ENCODE results near the gene KCNIP1. TPM values are rescaled to one million over a fixed set of nuclear protein-coding genes. Genes with fewer than 3 reads are reported as not detected.
A peak's percentile ranks its signal among the peaks of the same experiment; 100 is the strongest.

Gene KCNIP1
- total and polyA plus RNA-seq, 2 of the 8 experiments (the other 6 are each of a cell fraction or from before 2014, with no cell fraction given), result 0.52 to 0.83 TPM

GRCh38 chr5:170738840-170739239 is 235.0 kb downstream of the KCNIP1 start:
- TF ChIP-seq EGR1 (IDR thresholded peaks at IDR 0.05; ENCODE audit: borderline replicate concordance, low read depth, low read length) (no peak), CEBPB (IDR thresholded peaks at IDR 0.05; ENCODE audit: low read depth, low read length) (peak; percentile 40; the same call in 1 of the 2 replicates), TEAD4 (IDR thresholded peaks at IDR 0.05; ENCODE audit: low read depth, low read length) (peak; percentile 60)
- ChIA-PET POLR2A (ENCODE audit: partially characterized antibody) (no interaction called here), CTCF (ENCODE audit: partially characterized antibody) (interaction anchor here (0.6 to 21.2 kb wide), 4 partner anchors 16 to 380 kb away, joined by 5 to 650 read pairs (median 6); partner anchors contain the start of gene GABRP)
- H3K14ac ChIP-seq (ENCODE audit: insufficient read length), result no peak overlapping the region
- no peak overlapping the region for H2AFZ ChIP-seq (ENCODE audit: low read length)
- no peak overlapping the region for H3K27ac ChIP-seq (ENCODE audit: low read depth, low read length)
- H3K27me3 ChIP-seq (replicated peaks in 1 of 4; ENCODE audit: control insufficient read depth in 3 of 4, extremely low read depth in 1 of 4, insufficient read depth in 3 of 4, low read length in 3 of 4), result no peaks in the 10 kb centered on the region; a peak in 1 of 7 replicates
- no peak overlapping the region for H3K4ac ChIP-seq (replicated peaks; ENCODE audit: insufficient read length, low read depth, low read length)
- H2AK5ac ChIP-seq (ENCODE audit: low read depth, low read length), result no peak overlapping the region
- H3K4me2 ChIP-seq (ENCODE audit: insufficient read depth in 1 of 2, low read depth in 2 of 2, low read length in 2 of 2), result no peak overlapping the region
- 44% methylated on average over 1 of the region's 3 CpGs; no CpG with 5 or more reads in 1 of the 2 experiments for WGBS, 2 experiments (ENCODE audit: extremely low coverage in 1 of 2, insufficient coverage in 1 of 2, insufficient read length in 1 of 2, insufficient replicate concordance in 2 of 2, low coverage in 1 of 2, low lambda C conversion rate in 2 of 2, missing lambda C conversion rate in 1 of 2)
- no peaks in the 10 kb centered on the region for H3K23me2 ChIP-seq (ENCODE audit: low read depth, low read length)
- DNase-seq (ENCODE audit: low read depth in 1 of 2, low spot score in 2 of 2), result peak in 1 of 2 experiments; percentile 44
- H4K91ac ChIP-seq (replicated peaks; ENCODE audit: insufficient read length, low read length), result no peak overlapping the region
- no peak for FAIRE-seq
- H3K4me1 ChIP-seq (replicated peaks in 1 of 4; ENCODE audit: control insufficient read depth in 3 of 4, insufficient read depth in 4 of 4, low read length in 3 of 4), result peaks cover 4 to 15% (median 6%) of the 10 kb centered on the region in 4 experiments; a peak in 6 of 7 replicates
- H2BK5ac ChIP-seq (ENCODE audit: low read depth, low read length), result 0 out of 2 replicates have a peak overlapping the region, but pooled peaks have one; percentile 36
- no peaks in the 10 kb centered on the region; a peak in 2 of 4 replicates for H3K9me3 ChIP-seq (ENCODE audit: insufficient read depth in 2 of 2, low read depth in 1 of 2, low read length in 1 of 2)
- no peak overlapping the region for H3K18ac ChIP-seq (ENCODE audit: extremely low read depth, low read length)
- H2BK15ac ChIP-seq (ENCODE audit: low read length), result no peak overlapping the region
- H2BK120ac ChIP-seq (replicated peaks; ENCODE audit: low read depth, low read length), result no peak overlapping the region
- no peaks in the 10 kb centered on the region for H3K79me1 ChIP-seq (ENCODE audit: low read depth, low read length)
- no peak overlapping the region for H4K5ac ChIP-seq (ENCODE audit: insufficient read length, low read depth, low read length)
- H3K4me3 ChIP-seq (ENCODE audit: extremely low read depth in 1 of 4, insufficient read depth in 2 of 4, low read depth in 3 of 4, low read length in 4 of 4), result no peak overlapping the region
- H4K8ac ChIP-seq (ENCODE audit: extremely low read depth, insufficient read depth, low read length), result no peak overlapping the region
- H3K56ac ChIP-seq (replicated peaks; ENCODE audit: insufficient read length, low read depth, low read length), result no peak overlapping the region
- no peaks in the 10 kb centered on the region for H3K36me3 ChIP-seq (ENCODE audit: control insufficient read depth in 2 of 4, insufficient read depth in 4 of 4, low read length in 3 of 4)
- H3K23ac ChIP-seq (ENCODE audit: insufficient read length), result no peak overlapping the region
- no peaks in the 10 kb centered on the region for H3K79me2 ChIP-seq (ENCODE audit: control insufficient read depth in 1 of 2, insufficient read depth in 2 of 2, low read length in 2 of 2)
- no peaks in the 10 kb centered on the region for H4K20me1 ChIP-seq (replicated peaks in 1 of 2; ENCODE audit: control insufficient read depth in 1 of 2, insufficient read depth in 2 of 2, low read length in 2 of 2)
- H2BK12ac ChIP-seq (ENCODE audit: low read depth, low read length), result no peak overlapping the region
- no peak overlapping the region for H3K9ac ChIP-seq (replicated peaks in 1 of 4; ENCODE audit: extremely low read depth in 1 of 4, low read depth in 3 of 4, low read length in 3 of 4)
- no peak overlapping the region for H2BK20ac ChIP-seq (ENCODE audit: low read length)

Measured in H1 (cell line).